ENCODE measurements around the gene OSBPL8.

DNA sequence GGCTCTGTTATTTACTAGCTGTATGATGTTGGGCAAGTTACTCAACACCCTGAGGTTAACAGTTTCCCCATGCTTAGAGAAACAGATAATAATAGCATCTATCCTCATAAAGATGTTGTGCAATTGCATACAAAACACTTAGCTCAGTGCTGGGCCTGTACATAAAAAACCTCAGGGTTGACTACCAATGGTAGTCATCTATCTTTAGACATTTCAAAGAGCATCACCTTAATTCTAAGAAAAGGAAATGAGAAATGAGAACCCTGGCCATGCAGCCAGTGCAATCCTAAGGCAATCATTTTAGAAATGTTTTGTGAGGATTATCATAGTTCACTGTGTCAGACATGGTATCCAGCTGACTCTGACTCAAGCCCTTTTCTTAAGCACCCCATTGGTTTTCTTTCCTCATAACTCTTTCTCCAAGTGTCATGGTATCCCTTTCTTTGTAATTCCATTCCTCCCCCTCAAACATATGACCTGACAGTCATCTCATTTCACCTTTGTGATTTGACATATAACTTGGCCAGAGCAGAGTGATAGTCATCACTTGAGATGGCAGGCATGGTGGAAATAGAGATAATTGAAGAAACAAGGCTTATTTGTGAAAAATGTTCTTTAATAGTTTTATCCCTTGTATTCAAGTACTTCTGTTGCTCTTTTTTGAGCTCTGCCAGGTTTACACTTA is 29.5 kb upstream of the OSBPL8 start:
- TF ChIP-seq, protein P1, sequence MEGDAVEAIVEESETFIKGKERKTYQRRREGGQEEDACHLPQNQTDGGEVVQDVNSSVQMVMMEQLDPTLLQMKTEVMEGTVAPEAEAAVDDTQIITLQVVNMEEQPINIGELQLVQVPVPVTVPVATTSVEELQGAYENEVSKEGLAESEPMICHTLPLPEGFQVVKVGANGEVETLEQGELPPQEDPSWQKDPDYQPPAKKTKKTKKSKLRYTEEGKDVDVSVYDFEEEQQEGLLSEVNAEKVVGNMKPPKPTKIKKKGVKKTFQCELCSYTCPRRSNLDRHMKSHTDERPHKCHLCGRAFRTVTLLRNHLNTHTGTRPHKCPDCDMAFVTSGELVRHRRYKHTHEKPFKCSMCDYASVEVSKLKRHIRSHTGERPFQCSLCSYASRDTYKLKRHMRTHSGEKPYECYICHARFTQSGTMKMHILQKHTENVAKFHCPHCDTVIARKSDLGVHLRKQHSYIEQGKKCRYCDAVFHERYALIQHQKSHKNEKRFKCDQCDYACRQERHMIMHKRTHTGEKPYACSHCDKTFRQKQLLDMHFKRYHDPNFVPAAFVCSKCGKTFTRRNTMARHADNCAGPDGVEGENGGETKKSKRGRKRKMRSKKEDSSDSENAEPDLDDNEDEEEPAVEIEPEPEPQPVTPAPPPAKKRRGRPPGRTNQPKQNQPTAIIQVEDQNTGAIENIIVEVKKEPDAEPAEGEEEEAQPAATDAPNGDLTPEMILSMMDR (IDR thresholded peaks at IDR 0.05), result no peak
- no peak for TF ChIP-seq POLR2A (IDR thresholded peaks at IDR 0.05)
